GM12875 (cell line): Measurements from ENCODE around the gene APOM.

ENCODE experiments used
- H3K4me3 ChIP-seq: one replicate; pipeline ENCODE4 v1.5.1; 2011; ENCODE audit warnings: low read depth, low read length, control low read depth
- CTCF ChIP-seq: IDR thresholded peaks from 2 replicates; pipeline ENCODE4 v1.5.1; 2011; ENCODE audit warnings: low read depth, mild to moderate bottlenecking, control low read depth, inconsistent platforms, low read length, moderate library complexity, borderline replicate concordance; ENCODE audit not compliant: insufficient read depth

Gene APOM

GRCh38 chr6:31622684-31623091 is 33.0 kb upstream of the APOM start:
- H3K4me3 ChIP-seq, result no peak overlapping the region
- no peak for TF ChIP-seq CTCF

- H3K4me3 ChIP-seq, result no peak overlapping the region
- no peak for TF ChIP-seq CTCF
These were observed 31.6 kb upstream of the APOM start for GRCh38 chr6:31624070-31624469.

- H3K4me3 ChIP-seq, result no peak overlapping the region
- no peak for TF ChIP-seq CTCF
These were observed 28.7 kb upstream of the APOM start for GRCh38 chr6:31626952-31627351.

GRCh38 chr6:31627690-31628287 is 27.9 kb upstream of the APOM start:
- TF ChIP-seq CTCF, result no peak
- no peak overlapping the region for H3K4me3 ChIP-seq

GRCh38 chr6:31629014-31629413 is 26.7 kb upstream of the APOM start:
- H3K4me3 ChIP-seq, result no peak overlapping the region
- TF ChIP-seq CTCF, result no peak

GRCh38 chr6:31630177-31630934 is 25.3 kb upstream of the APOM start:
- H3K4me3 ChIP-seq, result no peak overlapping the region
- no peak for TF ChIP-seq CTCF

GRCh38 chr6:31631209-31631608 is 24.5 kb upstream of the APOM start:
- no peak overlapping the region for H3K4me3 ChIP-seq
- no peak for TF ChIP-seq CTCF
